CD4-positive, alpha-beta T cell treated with Interleukin-6 at 100 ng/mL for 8 hours (primary cell): ENCODE measurements around the gene NPPC.
A peak's percentile ranks its signal among the peaks of the same experiment; 100 is the strongest.
"Not testable (repeated sequence)": the region's sequence is repeated elsewhere in the genome, so short reads cannot be mapped to it uniquely, and the experiment has no call there.

Source experiments
- DNase-seq: peaks from one replicate; pipeline ENCODE4 v3.0.0-alpha.2; 2020; ENCODE audit warnings: mixed read lengths, low spot score

Gene NPPC

GRCh38 chr2:231920366-231920765, 5.8 kb downstream of the NPPC start:
- DNase-seq = no peak

- no peak for DNase-seq
Measured at GRCh38 chr2:231919341-231920035, 6.7 kb downstream of the NPPC start.

GRCh38 chr2:231918501-231919330, 7.5 kb downstream of the NPPC start:
- no peak for DNase-seq

- no peak for DNase-seq
Measured at GRCh38 chr2:231917280-231918066, 8.7 kb downstream of the NPPC start.

- DNase-seq = no peak
Measured at GRCh38 chr2:231914077-231914690, 12.0 kb downstream of the NPPC start.

- DNase-seq = no peak
Measured at GRCh38 chr2:231911381-231911780, 14.8 kb downstream of the NPPC start.

GRCh38 chr2:231910771-231911170, 15.4 kb downstream of the NPPC start:
- no peak for DNase-seq

GRCh38 chr2:231910161-231910560, 16.0 kb downstream of the NPPC start:
- not testable (repeated sequence) for DNase-seq

- DNase-seq = no peak
Measured at GRCh38 chr2:231909631-231910030, 16.6 kb downstream of the NPPC start.

GRCh38 chr2:231908584-231908983, 17.6 kb downstream of the NPPC start:
- no peak for DNase-seq

- DNase-seq = no peak
Measured at GRCh38 chr2:231907765-231908164, 18.4 kb downstream of the NPPC start.

- no peak for DNase-seq
Measured at GRCh38 chr2:231905026-231905425, 21.2 kb downstream of the NPPC start.

- no peak for DNase-seq
Measured at GRCh38 chr2:231904161-231904611, 22.0 kb downstream of the NPPC start.

- DNase-seq = no peak
Measured at GRCh38 chr2:231902598-231902997, 23.6 kb downstream of the NPPC start.

GRCh38 chr2:231900972-231901371, 25.2 kb downstream of the NPPC start:
- no peak for DNase-seq

- peak; percentile 24 for DNase-seq
Measured at GRCh38 chr2:231900486-231900942, 25.7 kb downstream of the NPPC start.

- no peak for DNase-seq
Measured at GRCh38 chr2:231894566-231895380, 31.4 kb downstream of the NPPC start.

- no peak for DNase-seq
Measured at GRCh38 chr2:231891514-231891905, 34.7 kb downstream of the NPPC start.

- DNase-seq = no peak
Measured at GRCh38 chr2:231890896-231891513, 35.2 kb downstream of the NPPC start.

GRCh38 chr2:231887756-231888155, 38.4 kb downstream of the NPPC start:
- DNase-seq = no peak
